HepG2 (cell line): ENCODE measurements around the gene UGT1A4. TPM values are rescaled to one million over a fixed set of nuclear protein-coding genes. Genes with fewer than 3 reads are reported as not detected.

ENCODE experiments used
- ATAC-seq: fragments of 200-7000 bp; cut with Tn5 transposase; 3 replicates; pipeline ENCODE4 v1.9.1; 2020; ENCODE audit warnings: mild to moderate bottlenecking, moderate library complexity
- Bru-seq: library from RNA; stranded (reverse); fragments of 400-500 nt; gene quantifications from one replicate; lab custom pipeline; 2021; lab: Mats Ljungman, UMichigan
- BruChase-seq, 2 experiments: library from RNA; stranded (reverse); fragments of 400-500 nt; gene quantifications; one replicate each; lab custom pipeline; 2021; lab: Mats Ljungman, UMichigan
- BruUV-seq: library from RNA; stranded (reverse); fragments of 400-500 nt; replicated peaks from 2 replicates; lab custom pipeline; 2021; lab: Mats Ljungman, UMichigan
- CTCF ChIA-PET: fragments of 300-600 bp; formaldehyde crosslinking; extraction: SDS; loops from one replicate; lab custom pipeline; 2021; ENCODE audit warnings: low total read pairs, inconsistent platforms, low intra/inter-chr PET ratio; lab: Yijun Ruan, JAX
- POLR2A ChIA-PET: fragments of 350-600 bp; sonication (Branson Sonifier 250); formaldehyde crosslinking; loops from one replicate; lab custom pipeline; 2020; ENCODE audit warnings: antibody characterized with exemption, inconsistent platforms; lab: Yijun Ruan, JAX
- DNase-seq: peaks from one replicate; pipeline ENCODE4 v3.0.0-alpha.2; 2015; ENCODE audit warnings: low spot score
- FAIRE-seq: peaks from 3 replicates; lab custom pipeline; 2011; peaks lifted over from hg19 to GRCh38; lab: Jason Lieb, UNC
- H2AFZ ChIP-seq: one replicate; pipeline ENCODE4 v1.6.1; 2011; ENCODE audit warnings: low read length, inconsistent platforms
- H3K27ac ChIP-seq: fragments of 300-600 bp; 3 replicates; pipeline ENCODE4 v1.8.0; 2011; ENCODE audit warnings: mixed run types, mild to moderate bottlenecking, mixed read lengths, low read length, inconsistent platforms; ENCODE audit not compliant: insufficient read depth; ENCODE audit errors: extremely low read length
- H3K27me3 ChIP-seq, 2 experiments: fragments of 200-600 bp in 1 of 2; 2 replicates in 1 of 2; 3 replicates in 1 of 2; pipeline versions ENCODE4 v1.6.0 to v1.8.0; 2011; ENCODE audit warnings: low read length in 2 of 2, mild to moderate bottlenecking in 2 of 2, moderate library complexity in 2 of 2, inconsistent platforms in 1 of 2; ENCODE audit not compliant: insufficient read depth in 2 of 2, control insufficient read depth in 1 of 2
- H3K36me3 ChIP-seq, 2 experiments: fragments of 200-600 bp in 1 of 2; replicated peaks in 1 of 2; 2 replicates in 1 of 2; 3 replicates in 1 of 2; pipeline versions ENCODE4 v1.5.1 to v1.8.0; 2011; ENCODE audit warnings: low read length in 2 of 2, inconsistent platforms in 1 of 2; ENCODE audit not compliant: insufficient read depth in 2 of 2, control insufficient read depth in 1 of 2
- H3K4me1 ChIP-seq: 2 replicates; pipeline ENCODE4 v1.5.1; 2012; ENCODE audit warnings: low read length, inconsistent platforms; ENCODE audit not compliant: insufficient read depth
- H3K4me2 ChIP-seq: 2 replicates; pipeline ENCODE4 v1.6.0; 2011; ENCODE audit warnings: low read depth, low read length, inconsistent platforms
- H3K4me3 ChIP-seq, 3 experiments: fragments of 200-600 bp in 1 of 3; sonication (generic), shearing (Covaris generic) in 1 of 3; replicated peaks in 1 of 3; 2 replicates each; pipeline ENCODE4 v1.5.1; 2011 to 2016; ENCODE audit warnings: low read length in 3 of 3, inconsistent platforms in 2 of 3, low read depth in 2 of 3, mild to moderate bottlenecking in 2 of 3, control low read depth in 1 of 3, mixed read lengths in 1 of 3; ENCODE audit not compliant: insufficient read depth in 1 of 3
- H3K79me2 ChIP-seq: one replicate; pipeline ENCODE4 v1.6.1; 2011; ENCODE audit warnings: low read length, inconsistent platforms; ENCODE audit not compliant: insufficient read depth
- H3K9ac ChIP-seq: 2 replicates; pipeline ENCODE4 v1.6.0; 2011; ENCODE audit warnings: mild to moderate bottlenecking, low read depth, low read length, inconsistent platforms; ENCODE audit not compliant: insufficient read depth
- H3K9me3 ChIP-seq: 2 replicates; pipeline ENCODE4 v1.5.1; 2012; ENCODE audit warnings: mild to moderate bottlenecking, low read length
- H4K20me1 ChIP-seq: 2 replicates; pipeline ENCODE4 v1.6.0; 2011; ENCODE audit warnings: inconsistent platforms, mild to moderate bottlenecking, low read length, moderate library complexity; ENCODE audit not compliant: insufficient read depth
- ATAD3A ChIP-seq: sonication (generic); formaldehyde crosslinking; IDR thresholded peaks from 2 replicates; pipeline ENCODE4 v1.4.0; 2020; ENCODE audit warnings: missing genetic modification reagents
- GLI4 ChIP-seq: sonication (generic); formaldehyde crosslinking; IDR thresholded peaks from 2 replicates; pipeline ENCODE4 v1.5.1; 2020; ENCODE audit warnings: missing genetic modification reagents, mild to moderate bottlenecking, moderate library complexity, borderline replicate concordance
- GMEB2 ChIP-seq: IDR thresholded peaks from 2 replicates; pipeline ENCODE4 v1.6.1; 2016; ENCODE audit warnings: missing biosample characterization, missing genetic modification reagents, low read depth
- HOXA7 ChIP-seq: sonication (generic); formaldehyde crosslinking; IDR thresholded peaks from 2 replicates; pipeline ENCODE4 v1.8.1; 2022; ENCODE audit warnings: mild to moderate bottlenecking, missing genetic modification reagents, moderate library complexity
- HOXA9 ChIP-seq: sonication (generic); formaldehyde crosslinking; IDR thresholded peaks from 2 replicates; pipeline ENCODE4 v1.8.1; 2022; ENCODE audit warnings: missing genetic modification reagents, mild to moderate bottlenecking, moderate library complexity, borderline replicate concordance
- IKZF1 ChIP-seq: fragments of 450-650 bp; IDR thresholded peaks from 2 replicates; pipeline ENCODE4 v1.7.1; 2016
- NPAS2 ChIP-seq: sonication (generic); formaldehyde crosslinking; IDR thresholded peaks from 2 replicates; pipeline ENCODE4 v1.8.0; 2022; ENCODE audit warnings: mild to moderate bottlenecking, missing genetic modification reagents, borderline replicate concordance
- PRMT3 ChIP-seq: sonication (generic); formaldehyde crosslinking; IDR thresholded peaks from 2 replicates; pipeline ENCODE4 v1.8.1; 2022; ENCODE audit warnings: low read depth, mild to moderate bottlenecking, moderate library complexity, missing genetic modification reagents, borderline replicate concordance
- SATB2 ChIP-seq: sonication (generic); formaldehyde crosslinking; IDR thresholded peaks from 2 replicates; pipeline ENCODE4 v1.5.0; 2020; ENCODE audit warnings: missing genetic modification reagents
- TMF1 ChIP-seq: sonication (generic); formaldehyde crosslinking; IDR thresholded peaks from 2 replicates; pipeline ENCODE4 v1.8.1; 2022; ENCODE audit warnings: low read depth, missing genetic modification reagents
- ZNF569 ChIP-seq: sonication (generic); formaldehyde crosslinking; IDR thresholded peaks from 2 replicates; pipeline ENCODE4 v1.5.0; 2020; ENCODE audit warnings: mild to moderate bottlenecking, missing genetic modification reagents, moderate library complexity, borderline replicate concordance
- ZSCAN12 ChIP-seq: sonication (generic); formaldehyde crosslinking; IDR thresholded peaks from 2 replicates; pipeline ENCODE4 v1.9.0; 2021; ENCODE audit warnings: mild to moderate bottlenecking, missing genetic modification reagents
- WGBS: methylation state at CpG from one replicate; pipeline ENCODE4 v1.1.6; 2017; ENCODE audit warnings: low lambda C conversion rate; 5-methylcytosine and 5-hydroxymethylcytosine counted together
- in situ Hi-C: cut with HindIII; loops from 2 replicates; pipeline ENCODE4 v1.10.0; 2017; ENCODE audit warnings: low pct_unique_long_range_greater_than_20kb; ENCODE audit not compliant: extremely low pct_ligation_motif_present
- intact Hi-C: fragments of 100-400 bp; cut with micrococcal nuclease; formaldehyde crosslinking; loops from one replicate; pipeline ENCODE4 v1.10.0; 2022; ENCODE audit not compliant: unreplicated experiment
- long read RNA-seq, 2 experiments: library from RNA in 1 of 2; library from polyadenylated mRNA in 1 of 2; stranded (forward) in 1 of 2; unstranded in 1 of 2; transcript quantifications; one replicate each; pipeline ENCODE4 v2.0.0, GENCODE V29; 2019 to 2022
- polyA minus RNA-seq, 3 experiments: library from RNA; depleted of rRNA, polyadenylated mRNA; stranded (reverse); fragments of >200 nt; gene quantifications; 2 replicates each; pipeline ENCODE4 v1.2.3, GENCODE V29; 2011; ENCODE audit warnings: low replicate concordance in 1 of 3
- polyA plus RNA-seq, 8 experiments: library from polyadenylated mRNA; depleted of rRNA in 3 of 8; stranded (reverse) in 7 of 8; unstranded in 1 of 8; fragments of >200 nt; fragmentation: Illumina TruSeq in 4 of 8; extraction: Trizol in 4 of 8; gene quantifications; 2 replicates each; pipeline versions ENCODE4 v1.2.1 to v1.2.3, GENCODE V29; 2011 to 2016; ENCODE audit warnings: low read depth in 4 of 8, missing spikeins in 1 of 8, mixed read lengths in 1 of 8; ENCODE audit not compliant: insufficient read depth in 1 of 8
- total RNA-seq, 5 experiments: library from RNA; depleted of rRNA; stranded (reverse); fragments of >200 nt; fragmentation: Illumina TruSeq; extraction: Trizol; gene quantifications; 2 replicates each; pipeline ENCODE4 v1.2.3, GENCODE V29; 2016; ENCODE audit warnings: low read depth in 1 of 5

UGT1A4 gene
- total RNA-seq (2016; rRNA removed; fragmentation: Illumina TruSeq; extraction: Trizol) (not detected in 2 replicates), polyA plus RNA-seq (2011; rRNA removed) (not detected in 2 replicates), polyA minus RNA-seq (2011; rRNA and poly(A)+ RNA removed; ENCODE audit: low replicate concordance) (0.42 TPM in 1 of 2 replicates, not detected in the other), Bru-seq, nascent RNA (not detected), BruChase-seq, experiment 1, labeled RNA remaining after a 6-hour chase (not detected), BruChase-seq, experiment 2, labeled RNA remaining after a 2-hour chase (not detected)
- total RNA-seq (2016; cell fraction: cytosol; rRNA removed; fragmentation: Illumina TruSeq; extraction: Trizol; ENCODE audit: low read depth) = not detected in 2 replicates
- not detected in 2 replicates for total RNA-seq (2016; cell fraction: insoluble cytoplasmic fraction; rRNA removed; fragmentation: Illumina TruSeq; extraction: Trizol)
- 0.12 TPM in 1 of 2 replicates, not detected in the other for total RNA-seq (2016; cell fraction: membrane; rRNA removed; fragmentation: Illumina TruSeq; extraction: Trizol)
- total RNA-seq (2016; cell fraction: nucleus; rRNA removed; fragmentation: Illumina TruSeq; extraction: Trizol) = not detected in 2 replicates
- polyA plus RNA-seq (2011; cell fraction: cytosol; rRNA removed) = 0.04 TPM in 1 of 2 replicates, not detected in the other
- 0.08 and 0.10 TPM in 2 replicates for polyA plus RNA-seq (2011; cell fraction: nucleus; rRNA removed)
- polyA plus RNA-seq (2012) = not detected in 2 replicates
- polyA plus RNA-seq (2016; cell fraction: cytosol; fragmentation: Illumina TruSeq; extraction: Trizol; ENCODE audit: low read depth) = not detected in 2 replicates
- polyA plus RNA-seq (2016; cell fraction: insoluble cytoplasmic fraction; fragmentation: Illumina TruSeq; extraction: Trizol; ENCODE audit: low read depth) = not detected in 2 replicates
- not detected in 2 replicates for polyA plus RNA-seq (2016; cell fraction: membrane; fragmentation: Illumina TruSeq; extraction: Trizol; ENCODE audit: low read depth)
- polyA plus RNA-seq (2016; cell fraction: nucleus; fragmentation: Illumina TruSeq; extraction: Trizol; ENCODE audit: insufficient read depth, low read depth) = not detected in 2 replicates
- not detected in 2 replicates for polyA minus RNA-seq (2011; cell fraction: cytosol; rRNA and poly(A)+ RNA removed)
- not detected in 2 replicates for polyA minus RNA-seq (2011; cell fraction: nucleus; rRNA and poly(A)+ RNA removed)
- long read RNA-seq, experiment 1 = 0 reads
- long read RNA-seq, experiment 2 = 0 reads

- in situ Hi-C loops = no loop called here
- no TSS peak for BruUV-seq
- Histone ChIP-seq H3K27me3 (peaks cover 2 to 8% of the 10 kb centered on the region in 2 experiments; a peak in 2 of 5 replicates), H3K4me2 (no peak within 1 kb of the TSS), H3K9me3 (no peaks in the 10 kb centered on the region), H3K27ac (no peak within 1 kb of the TSS), H4K20me1 (no peaks in the 10 kb centered on the region), H3K79me2 (no peaks in the 10 kb centered on the region), H3K4me1 (no peaks in the 10 kb centered on the region), H3K4me3 (no peak within 1 kb of the TSS), H3K9ac (no peak within 1 kb of the TSS), H3K36me3 (no peaks in the 10 kb centered on the region), H2AFZ (no peak within 1 kb of the TSS)
- intact Hi-C loops = no loop called here
- no peak for ATAC-seq
- ChIA-PET POLR2A (no interaction called here), CTCF (no interaction called here)
- no peak for TF ChIP-seq HOXA9
- 80% methylated on average over 7 of the region's 7 CpGs for WGBS
- FAIRE-seq = no peak
- DNase-seq = no peak
Measured at GRCh38 chr2:233718552-233718951, at the start of gene UGT1A4. UGT1A4 (plus strand) TSS chr2:233718736; CDS start chr2:233718821, 85 bp downstream.

GRCh38 chr2:233671290-233672161, 47.0 kb upstream of the UGT1A4 start, which contains the start of gene UGT1A9:
UGT1A9 (plus strand) TSS chr2:233671898; CDS start chr2:233671935, 37 bp downstream.
- intact Hi-C loops = no loop called here
- ATAC-seq (no peak), FAIRE-seq (no peak), DNase-seq (no peak)
- in situ Hi-C loops = no loop called here
- CTCF ChIA-PET = no interaction called here
- Histone ChIP-seq H2AFZ (no peak within 1 kb of the TSS), H3K4me3 (no peak within 1 kb of the TSS), H3K79me2 (no peaks in the 10 kb centered on the region), H3K4me2 (no peak within 1 kb of the TSS), H3K27me3 (no peaks in the 10 kb centered on the region), H3K4me1 (no peaks in the 10 kb centered on the region), H3K27ac (no peak within 1 kb of the TSS), H4K20me1 (no peaks in the 10 kb centered on the region), H3K9ac (no peak within 1 kb of the TSS), H3K36me3 (no peaks in the 10 kb centered on the region), H3K9me3 (no peaks in the 10 kb centered on the region)
- no TSS peak for BruUV-seq
- WGBS = 50% methylated on average over 5 of the region's 5 CpGs
- POLR2A ChIA-PET = no interaction called here
- TF ChIP-seq GMEB2 (CRISPR knock-in tag) (no peak), TMF1 (no peak), SATB2 (CRISPR knock-in tag) (no peak), NPAS2 (CRISPR knock-in tag) (no peak), ZSCAN12 (CRISPR knock-in tag) (no peak), GLI4 (CRISPR knock-in tag) (no peak), HOXA7 (CRISPR knock-in tag) (no peak), ZNF569 (CRISPR knock-in tag) (no peak), IKZF1 (no peak), PRMT3 (CRISPR knock-in tag) (no peak), ATAD3A (CRISPR knock-in tag) (no peak)
